GM23338 (cell line): ENCODE measurements around the gene DDX5. TPM values are rescaled to one million over a fixed set of nuclear protein-coding genes. Genes with fewer than 3 reads are reported as not detected.

Source experiments
- ATAC-seq: fragments of 200-7000 bp; cut with Tn5 transposase; 3 replicates; pipeline ENCODE4 v1.9.1; 2020
- DNase-seq: peaks from one replicate; pipeline ENCODE4 v3.0.0-alpha.2; 2015; ENCODE audit warnings: low spot score
- H2AFZ ChIP-seq: fragments of 200-600 bp; sonication (generic); 2 replicates; pipeline ENCODE4 v1.8.0; 2016; ENCODE audit warnings: antibody characterized with exemption, mild to moderate bottlenecking, moderate library complexity
- H3F3A ChIP-seq: fragments of 200-600 bp; sonication (generic); replicated peaks from 2 replicates; pipeline ENCODE4 v1.8.0; 2017; ENCODE audit warnings: antibody characterized with exemption, mixed run types, low read depth
- H3K27ac ChIP-seq: fragments of 200-600 bp; sonication (generic); 2 replicates; pipeline ENCODE4 v1.6.1; 2016; ENCODE audit warnings: low read depth
- H3K27me3 ChIP-seq: fragments of 200-600 bp; sonication (generic); 2 replicates; pipeline ENCODE4 v1.8.0; 2016; ENCODE audit warnings: mild to moderate bottlenecking, mixed run types, moderate library complexity; ENCODE audit not compliant: insufficient read depth
- H3K36me3 ChIP-seq: fragments of 200-600 bp; sonication (generic); 2 replicates; pipeline ENCODE4 v1.8.0; 2016; ENCODE audit warnings: mild to moderate bottlenecking; ENCODE audit not compliant: insufficient read depth
- H3K4me1 ChIP-seq: fragments of 200-600 bp; sonication (generic); 2 replicates; pipeline ENCODE4 v1.8.0; 2016; ENCODE audit warnings: mild to moderate bottlenecking, moderate library complexity; ENCODE audit not compliant: insufficient read depth
- H3K4me2 ChIP-seq: fragments of 200-600 bp; sonication (generic); 2 replicates; pipeline ENCODE4 v1.7.1; 2017; ENCODE audit warnings: mixed run types
- H3K4me3 ChIP-seq: fragments of 200-600 bp; sonication (generic); 2 replicates; pipeline ENCODE4 v1.6.1; 2016; ENCODE audit warnings: mixed run types
- H3K79me2 ChIP-seq: fragments of 200-600 bp; sonication (generic); replicated peaks from 2 replicates; pipeline ENCODE4 v1.8.0; 2017; ENCODE audit warnings: mild to moderate bottlenecking; ENCODE audit not compliant: insufficient read depth
- H3K9me2 ChIP-seq: fragments of 200-600 bp; sonication (generic); 2 replicates; pipeline ENCODE4 v1.8.0; 2017; ENCODE audit not compliant: insufficient read depth
- H4K20me1 ChIP-seq: fragments of 200-600 bp; sonication (generic); replicated peaks from 2 replicates; pipeline ENCODE4 v1.8.0; 2017; ENCODE audit warnings: mild to moderate bottlenecking; ENCODE audit not compliant: insufficient read depth
- H3K27ac Mint-ChIP-seq: 2 replicates; pipeline ENCODE4 v1.8.0; 2020; ENCODE audit warnings: inconsistent platforms, mild to moderate bottlenecking, moderate library complexity, mixed read lengths
- H3K27me3 Mint-ChIP-seq: 3 replicates; pipeline ENCODE4 v1.8.0; 2022; ENCODE audit warnings: low read depth, mild to moderate bottlenecking, moderate library complexity, mixed read lengths, inconsistent platforms; ENCODE audit not compliant: insufficient read depth, poor library complexity
- H3K36me3 Mint-ChIP-seq: 3 replicates; pipeline ENCODE4 v1.8.0; 2021; ENCODE audit warnings: low read depth, mild to moderate bottlenecking, inconsistent platforms, moderate library complexity, mixed read lengths
- H3K4me1 Mint-ChIP-seq: 3 replicates; pipeline ENCODE4 v1.8.0; 2020; ENCODE audit warnings: mild to moderate bottlenecking, inconsistent platforms, mixed read lengths
- H3K4me3 Mint-ChIP-seq: 3 replicates; pipeline ENCODE4 v1.8.0; 2021; ENCODE audit warnings: moderate library complexity, mild to moderate bottlenecking, inconsistent platforms, mixed read lengths
- H3K9me3 Mint-ChIP-seq: 3 replicates; pipeline ENCODE4 v1.8.0; 2020; ENCODE audit warnings: moderate library complexity, mild to moderate bottlenecking, inconsistent platforms, mixed read lengths
- CREB1 ChIP-seq: fragments of 250-450 bp; sonication (Bioruptor Pico); IDR thresholded peaks from 2 replicates; pipeline ENCODE4 v1.5.0; 2020; ENCODE audit warnings: low read depth, mild to moderate bottlenecking, moderate library complexity
- CTCF ChIP-seq, 2 experiments: fragments of 200-600 bp in 1 of 2; sonication (generic) in 1 of 2; conservative IDR thresholded peaks; 2 replicates each; pipeline versions ENCODE4 v1.5.1 to v1.6.1; 2016 to 2017; ENCODE audit warnings: antibody characterized with exemption in 2 of 2, low read depth in 2 of 2, mild to moderate bottlenecking in 2 of 2, moderate library complexity in 1 of 2
- ETS1 ChIP-seq: IDR thresholded peaks from 2 replicates; pipeline ENCODE4 v1.6.1; 2016; ENCODE audit warnings: antibody characterized with exemption
- EZH2 ChIP-seq: fragments of 200-600 bp; sonication (generic); IDR thresholded peaks from one replicate; pipeline ENCODE4 v1.8.0; 2017; ENCODE audit warnings: antibody characterized with exemption, mild to moderate bottlenecking, low read depth; ENCODE audit not compliant: unreplicated experiment
- EZH2phosphoT487 ChIP-seq: fragments of 200-600 bp; sonication (generic); IDR thresholded peaks from one replicate; pipeline ENCODE4 v1.8.1; 2018; ENCODE audit warnings: antibody characterized with exemption; ENCODE audit not compliant: unreplicated experiment
- JUNB ChIP-seq: IDR thresholded peaks from one replicate; pipeline ENCODE4 v1.6.1; 2016; ENCODE audit warnings: antibody characterized with exemption; ENCODE audit not compliant: unreplicated experiment
- NANOG ChIP-seq: IDR thresholded peaks from 2 replicates; pipeline ENCODE4 v1.6.1; 2016; ENCODE audit warnings: antibody characterized with exemption, borderline replicate concordance
- POLR2AphosphoS5 ChIP-seq: IDR thresholded peaks from 2 replicates; pipeline ENCODE4 v1.6.1; 2016; ENCODE audit warnings: antibody characterized with exemption, low read depth
- REST ChIP-seq: IDR thresholded peaks from one replicate; pipeline ENCODE4 v1.6.1; 2018; ENCODE audit warnings: antibody characterized with exemption; ENCODE audit not compliant: unreplicated experiment
- STAT1 ChIP-seq: IDR thresholded peaks from one replicate; pipeline ENCODE4 v1.6.1; 2016; ENCODE audit warnings: antibody characterized with exemption; ENCODE audit not compliant: unreplicated experiment
- ZNF114 ChIP-seq: fragments of 250-450 bp; sonication (Bioruptor Pico); IDR thresholded peaks from 2 replicates; pipeline ENCODE4 v1.5.0; 2020; ENCODE audit warnings: mild to moderate bottlenecking, moderate library complexity
- ZNF331 ChIP-seq: fragments of 250-450 bp; sonication (Bioruptor Pico); IDR thresholded peaks from 2 replicates; pipeline ENCODE4 v1.5.0; 2020; ENCODE audit warnings: low read depth, mild to moderate bottlenecking, moderate library complexity
- ZNF462 ChIP-seq: fragments of 250-450 bp; sonication (Bioruptor Pico); IDR thresholded peaks from 2 replicates; pipeline ENCODE4 v1.5.0; 2020; ENCODE audit warnings: mild to moderate bottlenecking, moderate library complexity
- polyA plus RNA-seq: library from polyadenylated mRNA; unstranded; fragments of >200 nt; fragmentation: Nextera tagmentation; extraction: Ambion mirVana; gene quantifications from 2 replicates; pipeline ENCODE4 v1.2.1, GENCODE V29; 2016
- total RNA-seq: library from RNA; depleted of rRNA; stranded (reverse); fragments of >200 nt; shearing (Covaris generic); gene quantifications from 2 replicates; pipeline ENCODE4 v1.2.3, GENCODE V29; 2014

The DDX5 gene
- total and polyA plus RNA-seq, 2 experiments from 2014 or later, result 400 to 447 TPM

- no peaks in the 10 kb centered on the region for H3F3A ChIP-seq
- H4K20me1 ChIP-seq, result peaks cover 21% of the 10 kb centered on the region
- TF ChIP-seq REST (no peak), ZNF114 (CRISPR knock-in tag) (no peak), JUNB (no peak), ZNF331 (CRISPR knock-in tag) (no peak), POLR2AphosphoS5 (no peak), STAT1 (no peak), EZH2phosphoT487 (no peak), ZNF462 (CRISPR knock-in tag) (no peak), CTCF (conservative IDR thresholded peaks at IDR 0.05; ENCODE audit: low read depth in 2 of 2) (no peak), NANOG (no peak), ETS1 (no peak), EZH2 (no peak), CREB1 (CRISPR knock-in tag) (no peak)
- H3K4me1 Mint-ChIP-seq, result no peaks in the 10 kb centered on the region
- DNase-seq (no peak), ATAC-seq (no peak)
- peaks cover 92% of the 10 kb centered on the region for H3K36me3 ChIP-seq
- no peak overlapping the region for H2AFZ ChIP-seq
- peaks cover 92% of the 10 kb centered on the region for H3K36me3 Mint-ChIP-seq
- no peaks in the 10 kb centered on the region for H3K27me3 ChIP-seq
- H3K27me3 Mint-ChIP-seq, result no peaks in the 10 kb centered on the region
- no peak overlapping the region for H3K4me3 ChIP-seq
- H3K4me1 ChIP-seq, result no peaks in the 10 kb centered on the region
- H3K27ac ChIP-seq, result no peak overlapping the region
- no peak overlapping the region for H3K4me3 Mint-ChIP-seq
- no peaks in the 10 kb centered on the region for H3K9me2 ChIP-seq
- no peak overlapping the region for H3K27ac Mint-ChIP-seq
- no peak overlapping the region for H3K4me2 ChIP-seq
- H3K79me2 ChIP-seq, result no peaks in the 10 kb centered on the region
- no peaks in the 10 kb centered on the region for H3K9me3 Mint-ChIP-seq
Measured at GRCh38 chr17:64532409-64532808, 26.3 kb upstream of the DDX5 start.
